Subcutaneous abdominal adipose tissue (tissue), 5 donors: Measurements from ENCODE around the gene SLC25A39.

ENCODE experiments used
- H3K27ac ChIP-seq: one replicate; pipeline ENCODE4 v1.7.0; 2013; ENCODE audit warnings: low read depth, mild to moderate bottlenecking, inconsistent platforms, low read length, moderate library complexity
- H3K27me3 ChIP-seq, 5 donors: one replicate each; pipeline ENCODE4 v1.7.0; 2013; ENCODE audit warnings: low read length in 5 of 5, inconsistent platforms in 1 of 5; ENCODE audit not compliant: control insufficient read depth in 5 of 5, insufficient read depth in 4 of 5
- H3K36me3 ChIP-seq, 5 donors: one replicate each; pipeline ENCODE4 v1.7.0; 2013; ENCODE audit warnings: low read length in 5 of 5; ENCODE audit not compliant: control insufficient read depth in 5 of 5, insufficient read depth in 5 of 5
- H3K4me1 ChIP-seq, 5 donors: one replicate each; pipeline ENCODE4 v1.7.0; 2013; ENCODE audit warnings: low read length in 5 of 5, mild to moderate bottlenecking in 3 of 5, moderate library complexity in 1 of 5; ENCODE audit not compliant: control insufficient read depth in 5 of 5, insufficient read depth in 5 of 5
- H3K4me3 ChIP-seq, 5 donors: one replicate each; pipeline ENCODE4 v1.7.0; 2013; ENCODE audit warnings: low read length in 5 of 5, low read depth in 1 of 5
- H3K9ac ChIP-seq, 5 donors: one replicate each; pipeline ENCODE4 v1.7.0; 2013; ENCODE audit warnings: low read length in 5 of 5, mild to moderate bottlenecking in 4 of 5, moderate library complexity in 3 of 5
- H3K9me3 ChIP-seq, 5 donors: one replicate each; pipeline ENCODE4 v1.7.0; 2013; ENCODE audit warnings: low read length in 5 of 5; ENCODE audit not compliant: control insufficient read depth in 5 of 5
- donor health status: healthy.
- donor health status: healthy.
- donor health status: healthy.
- donor health status: healthy.
- donor health status: healthy.

Gene SLC25A39

DNA sequence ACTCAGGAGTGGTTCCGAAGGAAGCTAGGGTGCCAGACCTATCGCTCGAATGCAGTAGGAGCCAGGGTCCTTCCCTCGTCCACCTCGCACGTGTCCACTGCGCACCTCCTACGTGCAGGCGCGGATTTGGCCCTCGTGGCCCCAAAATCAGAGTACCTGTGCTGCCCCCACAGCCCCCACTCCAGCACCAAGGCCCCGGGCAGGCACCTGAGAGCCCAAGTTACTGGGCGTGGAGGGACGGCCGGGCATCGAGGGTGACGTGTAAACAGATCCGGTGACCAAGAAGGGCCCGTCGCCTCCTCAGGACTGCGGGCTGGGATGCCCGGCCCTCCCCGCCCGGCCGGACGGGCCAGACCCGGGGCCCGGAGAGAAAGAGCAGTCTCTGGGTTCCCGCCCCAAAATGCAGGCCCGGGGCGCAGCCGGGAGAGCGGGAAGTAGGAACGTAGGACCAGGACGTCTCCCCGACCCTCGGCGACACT, 492 bp downstream of the SLC25A39 start:
- Histone ChIP-seq H3K27ac (peak overlapping the region; percentile 85), H3K4me1 (peaks cover 2 to 33% (median 26%) of the 10 kb centered on the region in 5 donors), H3K36me3 (peaks cover 0 to 33% (median 32%) of the 10 kb centered on the region in 5 donors), H3K27me3 (no peaks in the 10 kb centered on the region), H3K9me3 (no peaks in the 10 kb centered on the region), H3K9ac (peak overlapping the region in 4 of 5 donors; percentile 86 to 92 (median 90)), H3K4me3 (peak overlapping the region; percentile 71 to 92 (median 88))

DNA sequence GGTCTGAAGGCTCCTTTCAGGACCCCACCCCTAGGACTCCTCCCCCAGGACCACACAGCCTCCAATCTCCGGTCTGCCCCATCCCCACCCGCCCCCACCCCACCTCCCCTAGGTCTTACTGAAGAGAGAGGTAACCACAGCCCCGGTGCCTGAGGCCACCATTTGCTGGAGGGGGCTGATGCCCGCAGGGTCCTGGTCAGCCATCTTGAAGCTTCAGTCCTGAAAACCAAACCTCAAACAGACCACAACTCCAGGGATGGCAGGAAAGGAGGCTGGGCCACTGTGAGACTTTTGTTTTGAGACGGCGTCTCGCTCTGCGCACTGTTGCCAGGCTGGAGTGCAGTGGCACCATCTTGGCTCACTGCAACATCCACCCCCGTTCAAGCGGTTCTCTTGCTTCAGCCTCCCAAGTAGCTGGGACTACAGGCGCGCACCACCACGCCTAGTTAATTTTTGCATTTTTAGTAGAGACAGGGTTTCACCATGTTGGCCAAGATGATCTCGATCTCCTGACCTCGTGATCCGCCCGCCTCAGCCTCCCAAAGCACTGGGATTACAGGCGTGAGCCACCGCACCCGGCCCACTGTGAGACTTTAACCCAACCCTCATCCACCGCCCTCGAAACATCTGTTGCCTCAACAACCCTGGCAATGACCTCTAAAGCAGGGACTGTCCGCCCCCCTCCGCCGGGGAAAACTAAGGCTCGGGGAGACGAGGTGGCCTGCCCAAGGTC, 1.1 kb downstream of the SLC25A39 start:
- Histone ChIP-seq H3K9ac (peak overlapping the region in 4 of 5 donors; percentile 86 to 92 (median 90)), H3K27me3 (no peaks in the 10 kb centered on the region), H3K4me1 (peaks cover 2 to 33% (median 26%) of the 10 kb centered on the region in 5 donors), H3K9me3 (no peaks in the 10 kb centered on the region), H3K4me3 (peak overlapping the region; percentile 71 to 92 (median 88)), H3K36me3 (peaks cover 0 to 33% (median 32%) of the 10 kb centered on the region in 5 donors), H3K27ac (no peak overlapping the region)

GRCh38 chr17:44322236-44322895, 2.3 kb downstream of the SLC25A39 start:
- H3K27me3 ChIP-seq, result peaks cover 2 to 9% (median 6%) of the 10 kb centered on the region in 5 donors
- peaks cover 2 to 33% (median 26%) of the 10 kb centered on the region in 5 donors for H3K4me1 ChIP-seq
- H3K27ac ChIP-seq, result no peak overlapping the region
- H3K9ac ChIP-seq, result no peak overlapping the region
- H3K4me3 ChIP-seq, result no peak overlapping the region
- H3K36me3 ChIP-seq, result peaks cover 0 to 33% (median 32%) of the 10 kb centered on the region in 5 donors
- no peaks in the 10 kb centered on the region for H3K9me3 ChIP-seq

- H3K27ac ChIP-seq, result no peak overlapping the region
- no peaks in the 10 kb centered on the region for H3K9me3 ChIP-seq
- H3K27me3 ChIP-seq, result peaks cover 3 to 16% (median 11%) of the 10 kb centered on the region in 5 donors
- no peak overlapping the region for H3K9ac ChIP-seq
- no peak overlapping the region for H3K4me3 ChIP-seq
- peaks cover 0 to 33% (median 32%) of the 10 kb centered on the region in 5 donors for H3K36me3 ChIP-seq
- peaks cover 2 to 29% (median 24%) of the 10 kb centered on the region in 5 donors for H3K4me1 ChIP-seq
Observed at GRCh38 chr17:44321246-44322120, 3.1 kb downstream of the SLC25A39 start.

GRCh38 chr17:44320066-44320465, 4.6 kb downstream of the SLC25A39 start:
- H3K27ac ChIP-seq, result no peak overlapping the region
- H3K9me3 ChIP-seq, result no peaks in the 10 kb centered on the region
- H3K36me3 ChIP-seq, result peaks cover 0 to 33% (median 32%) of the 10 kb centered on the region in 5 donors
- no peak overlapping the region for H3K4me3 ChIP-seq
- peaks cover 7 to 27% (median 22%) of the 10 kb centered on the region in 5 donors for H3K27me3 ChIP-seq
- H3K9ac ChIP-seq, result no peak overlapping the region
- H3K4me1 ChIP-seq, result peaks cover 2 to 20% (median 16%) of the 10 kb centered on the region in 5 donors

- Histone ChIP-seq H3K36me3 (peaks cover 0 to 33% (median 32%) of the 10 kb centered on the region in 5 donors), H3K4me3 (no peak overlapping the region), H3K9ac (no peak overlapping the region), H3K27ac (no peak overlapping the region), H3K4me1 (peaks cover 0 to 9% (median 8%) of the 10 kb centered on the region in 5 donors), H3K27me3 (peaks cover 22 to 43% (median 36%) of the 10 kb centered on the region in 5 donors), H3K9me3 (no peaks in the 10 kb centered on the region)
Observed at GRCh38 chr17:44318077-44318892, 6.3 kb downstream of the SLC25A39 start.

- H3K9me3 ChIP-seq, result no peaks in the 10 kb centered on the region
- no peak overlapping the region for H3K4me3 ChIP-seq
- peaks cover 25 to 49% (median 43%) of the 10 kb centered on the region in 5 donors for H3K27me3 ChIP-seq
- H3K9ac ChIP-seq, result no peak overlapping the region
- peaks cover 0 to 33% (median 32%) of the 10 kb centered on the region in 5 donors for H3K36me3 ChIP-seq
- H3K27ac ChIP-seq, result no peak overlapping the region
- peaks cover 0 to 6% (median 5%) of the 10 kb centered on the region in 5 donors for H3K4me1 ChIP-seq
Observed at GRCh38 chr17:44317545-44317944, 7.1 kb downstream of the SLC25A39 start.

GRCh38 chr17:44315760-44316731, 8.6 kb downstream of the SLC25A39 start:
- Histone ChIP-seq H3K27me3 (peaks cover 31 to 56% (median 53%) of the 10 kb centered on the region in 5 donors), H3K36me3 (peaks cover 0 to 18% (median 18%) of the 10 kb centered on the region in 5 donors), H3K27ac (no peak overlapping the region), H3K9ac (no peak overlapping the region), H3K9me3 (no peaks in the 10 kb centered on the region), H3K4me1 (peaks cover 0 to 6% (median 5%) of the 10 kb centered on the region in 5 donors), H3K4me3 (no peak overlapping the region)
